ENCODE measurements around the gene RHOF. TPM values are rescaled to one million over a fixed set of nuclear protein-coding genes. Genes with fewer than 3 reads are reported as not detected.
"Not testable (repeated sequence)": the region's sequence is repeated elsewhere in the genome, so short reads cannot be mapped to it uniquely, and the experiment has no call there.

RHOF gene
- total RNA-seq, 2 donors from 2014 or later, result 9.5 to 23.5 TPM

DNA sequence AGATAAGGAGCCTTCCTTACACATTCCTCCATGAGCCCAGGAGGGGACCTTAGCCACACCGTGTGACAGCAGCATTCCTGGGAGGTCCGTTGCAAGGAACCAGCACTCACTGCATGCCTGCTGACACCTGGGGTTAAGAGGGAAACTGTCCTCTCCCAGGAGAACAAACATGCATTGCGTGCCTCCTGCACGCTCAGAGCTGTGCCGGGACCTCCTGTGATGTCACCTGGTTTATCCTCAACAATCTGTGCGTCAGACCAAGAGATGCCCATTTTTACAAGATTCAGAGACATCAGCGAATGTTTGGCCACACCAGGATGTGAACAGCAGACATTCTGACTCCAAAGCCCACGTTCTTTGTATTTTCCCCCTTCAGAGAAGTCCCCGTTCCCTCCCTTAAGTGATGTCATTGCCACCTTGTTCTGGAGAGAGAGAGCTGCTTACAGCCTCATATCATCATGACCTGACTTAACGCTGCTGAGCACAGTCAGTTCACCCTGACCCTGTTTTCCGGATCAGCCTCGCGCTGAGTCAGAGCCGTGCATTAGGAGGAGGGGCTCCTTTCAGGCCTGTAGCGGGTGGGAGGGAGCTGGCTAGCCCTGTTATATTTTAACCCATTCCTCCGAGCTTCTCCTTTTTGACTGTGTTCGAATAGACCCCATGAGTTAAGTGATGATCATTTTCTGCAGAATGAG is 44.8 kb downstream of the RHOF start:
- no peak overlapping the region for H3K27ac ChIP-seq
- 46% methylated on average over 17 of the region's 17 CpGs for WGBS
- no peaks in the 10 kb centered on the region for H3K27me3 ChIP-seq (replicated peaks; ENCODE audit: insufficient read depth)
- TF ChIP-seq, protein P1, sequence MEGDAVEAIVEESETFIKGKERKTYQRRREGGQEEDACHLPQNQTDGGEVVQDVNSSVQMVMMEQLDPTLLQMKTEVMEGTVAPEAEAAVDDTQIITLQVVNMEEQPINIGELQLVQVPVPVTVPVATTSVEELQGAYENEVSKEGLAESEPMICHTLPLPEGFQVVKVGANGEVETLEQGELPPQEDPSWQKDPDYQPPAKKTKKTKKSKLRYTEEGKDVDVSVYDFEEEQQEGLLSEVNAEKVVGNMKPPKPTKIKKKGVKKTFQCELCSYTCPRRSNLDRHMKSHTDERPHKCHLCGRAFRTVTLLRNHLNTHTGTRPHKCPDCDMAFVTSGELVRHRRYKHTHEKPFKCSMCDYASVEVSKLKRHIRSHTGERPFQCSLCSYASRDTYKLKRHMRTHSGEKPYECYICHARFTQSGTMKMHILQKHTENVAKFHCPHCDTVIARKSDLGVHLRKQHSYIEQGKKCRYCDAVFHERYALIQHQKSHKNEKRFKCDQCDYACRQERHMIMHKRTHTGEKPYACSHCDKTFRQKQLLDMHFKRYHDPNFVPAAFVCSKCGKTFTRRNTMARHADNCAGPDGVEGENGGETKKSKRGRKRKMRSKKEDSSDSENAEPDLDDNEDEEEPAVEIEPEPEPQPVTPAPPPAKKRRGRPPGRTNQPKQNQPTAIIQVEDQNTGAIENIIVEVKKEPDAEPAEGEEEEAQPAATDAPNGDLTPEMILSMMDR (IDR thresholded peaks at IDR 0.05), result no peak
- TF ChIP-seq POLR2AphosphoS5 (IDR thresholded peaks at IDR 0.05) (no peak), POLR2A (IDR thresholded peaks at IDR 0.05) (no peak)
- no peak overlapping the region for H3K4me3 ChIP-seq
- H3K4me1 ChIP-seq (replicated peaks), result no peaks in the 10 kb centered on the region
- intact Hi-C loops (cut with DNase I), result no loop called here
- H3K9me3 ChIP-seq, result no peaks in the 10 kb centered on the region
- no peaks in the 10 kb centered on the region for H3K36me3 ChIP-seq
- DNase-seq (ENCODE audit: low spot score), result no peak

DNA sequence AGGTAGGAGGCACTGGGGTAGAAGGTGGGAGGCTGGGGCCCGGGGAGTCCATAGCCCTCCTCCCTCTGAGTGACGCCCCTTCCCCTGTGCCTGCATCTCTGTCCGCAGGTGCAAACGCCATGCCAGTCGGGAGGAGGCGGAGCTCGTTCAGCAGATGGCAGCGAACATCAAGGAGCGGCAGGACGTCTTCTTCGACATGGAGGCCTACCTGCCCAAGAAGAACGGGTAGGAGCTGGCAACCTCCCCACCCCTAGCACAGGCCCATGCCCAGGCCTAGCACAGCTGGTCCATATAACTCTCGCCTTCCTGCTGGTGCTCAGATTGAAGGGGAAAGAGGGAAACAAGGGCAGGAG is 45.3 kb downstream of the RHOF start:
- no peak for DNase-seq (ENCODE audit: low spot score)
- intact Hi-C loops (cut with DNase I), result no loop called here
- 57% methylated on average over 13 of the region's 13 CpGs for WGBS
- Histone ChIP-seq H3K27me3 (replicated peaks; ENCODE audit: insufficient read depth) (no peaks in the 10 kb centered on the region), H3K9me3 (no peaks in the 10 kb centered on the region), H3K27ac (no peak overlapping the region), H3K36me3 (no peaks in the 10 kb centered on the region), H3K4me1 (replicated peaks) (no peaks in the 10 kb centered on the region), H3K4me3 (no peak overlapping the region)
- no peak for TF ChIP-seq POLR2AphosphoS5 (IDR thresholded peaks at IDR 0.05)
- TF ChIP-seq POLR2A (IDR thresholded peaks at IDR 0.05), result no peak
- TF ChIP-seq, protein P1 (IDR thresholded peaks at IDR 0.05), result no peak

DNA sequence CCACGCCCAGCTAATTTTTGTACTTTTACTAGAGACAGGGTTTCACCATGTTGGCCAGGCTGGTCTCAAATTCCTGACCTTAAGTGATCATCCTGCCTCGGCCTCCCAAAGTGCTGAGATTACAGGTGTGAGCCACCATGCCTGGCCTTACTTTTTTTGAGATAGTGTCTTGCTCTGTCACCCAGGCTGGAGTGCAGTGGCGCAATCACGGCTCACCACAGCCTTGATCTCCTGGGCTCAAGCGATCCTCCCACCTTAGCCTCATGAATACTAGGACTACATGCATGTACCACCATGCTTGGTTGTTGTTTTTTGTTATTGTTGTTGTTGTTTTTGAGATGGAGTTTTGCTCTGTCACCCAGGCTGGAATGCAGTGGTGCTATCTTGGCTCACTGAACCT is 47.9 kb downstream of the RHOF start:
- H3K27ac ChIP-seq; H3K36me3 ChIP-seq; DNase-seq (ENCODE audit: low spot score); H3K27me3 ChIP-seq (replicated peaks; ENCODE audit: insufficient read depth); H3K9me3 ChIP-seq; H3K4me3 ChIP-seq; intact Hi-C loops (cut with DNase I); H3K4me1 ChIP-seq (replicated peaks): not testable (repeated sequence)
- WGBS, result 98% methylated on average over 5 of the region's 5 CpGs

DNA sequence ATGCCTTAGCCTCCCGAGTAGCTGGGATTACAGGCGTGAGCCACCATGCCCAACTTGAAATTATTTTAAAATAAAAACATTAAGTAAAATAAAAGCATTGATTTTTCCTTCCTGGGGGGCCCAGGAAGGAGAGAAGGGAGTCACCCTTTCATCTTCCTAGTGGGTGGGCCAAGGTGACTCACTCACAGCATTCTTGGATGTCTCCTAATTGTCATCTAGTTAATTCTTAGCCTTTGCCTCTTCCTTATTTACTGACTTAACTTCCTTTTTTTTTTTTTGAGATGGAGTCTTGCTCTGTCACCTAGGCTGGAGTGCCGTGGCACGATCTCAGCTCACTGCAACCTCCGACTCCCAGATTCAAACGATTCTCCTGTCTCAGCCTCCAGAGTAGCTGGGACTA is 51.7 kb downstream of the RHOF start:
- Histone ChIP-seq H3K4me3 (no peak overlapping the region), H3K27me3 (replicated peaks; ENCODE audit: insufficient read depth) (no peaks in the 10 kb centered on the region), H3K36me3 (no peaks in the 10 kb centered on the region), H3K4me1 (replicated peaks) (no peaks in the 10 kb centered on the region), H3K9me3 (no peaks in the 10 kb centered on the region), H3K27ac (no peak overlapping the region)
- DNase-seq (ENCODE audit: low spot score), result no peak
- intact Hi-C loops (cut with DNase I), result no loop called here
- WGBS, result 87% methylated on average over 6 of the region's 6 CpGs
- TF ChIP-seq, protein P1 (IDR thresholded peaks at IDR 0.05), result no peak
- no peak for TF ChIP-seq POLR2AphosphoS5 (IDR thresholded peaks at IDR 0.05)
- no peak for TF ChIP-seq POLR2A (IDR thresholded peaks at IDR 0.05)

DNA sequence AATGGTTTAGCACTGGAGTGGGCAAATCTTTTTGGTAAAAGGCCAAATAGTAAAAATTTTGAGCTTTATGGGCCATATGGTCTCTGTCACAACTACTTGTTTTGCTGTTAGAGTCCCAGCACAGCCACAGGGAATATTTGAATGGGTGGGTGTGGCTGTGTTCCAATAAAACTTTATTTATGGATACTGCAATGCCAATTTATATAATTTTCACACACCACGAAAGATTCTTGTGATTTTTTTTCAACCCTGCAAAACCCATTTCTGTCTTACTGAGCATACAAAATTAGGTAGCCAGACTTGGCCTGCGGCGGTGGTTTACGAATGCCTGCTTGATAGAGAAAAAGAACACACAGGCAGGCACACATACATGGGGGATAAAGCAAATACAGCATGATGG is 52.6 kb downstream of the RHOF start:
- Histone ChIP-seq H3K4me1 (replicated peaks) (no peaks in the 10 kb centered on the region), H3K27me3 (replicated peaks; ENCODE audit: insufficient read depth) (no peaks in the 10 kb centered on the region), H3K9me3 (no peaks in the 10 kb centered on the region), H3K4me3 (no peak overlapping the region), H3K36me3 (no peaks in the 10 kb centered on the region), H3K27ac (no peak overlapping the region)
- 79% methylated on average over 4 of the region's 4 CpGs for WGBS
- intact Hi-C loops (cut with DNase I), result no loop called here
- no peak for TF ChIP-seq POLR2A (IDR thresholded peaks at IDR 0.05)
- TF ChIP-seq POLR2AphosphoS5 (IDR thresholded peaks at IDR 0.05), result no peak
- TF ChIP-seq, protein P1 (IDR thresholded peaks at IDR 0.05), result no peak
- DNase-seq (ENCODE audit: low spot score), result no peak

All from prostate gland (tissue), 2 donors.